ENCODE measurements around the gene MANF. TPM values are rescaled to one million over a fixed set of nuclear protein-coding genes. Genes with fewer than 3 reads are reported as not detected.

The MANF gene
- total and polyA plus RNA-seq, 2 experiments from 2014 or later = 48.7 to 92.7 TPM

- Histone ChIP-seq H3K4me2 (no peak overlapping the region), H3K27ac (ENCODE audit: low read depth) (peak overlapping the region; percentile 43; the same call in 1 of the 2 replicates), H3F3A (replicated peaks; ENCODE audit: low read depth) (no peaks in the 10 kb centered on the region), H3K9me2 (ENCODE audit: insufficient read depth) (no peaks in the 10 kb centered on the region), H3K4me1 (ENCODE audit: insufficient read depth) (no peaks in the 10 kb centered on the region), H3K79me2 (replicated peaks; ENCODE audit: insufficient read depth) (no peaks in the 10 kb centered on the region), H2AFZ (no peak overlapping the region), H3K27me3 (ENCODE audit: insufficient read depth) (no peaks in the 10 kb centered on the region), H3K4me3 (no peak overlapping the region), H3K36me3 (ENCODE audit: insufficient read depth) (no peaks in the 10 kb centered on the region), H4K20me1 (replicated peaks; ENCODE audit: insufficient read depth) (no peaks in the 10 kb centered on the region)
- DNase-seq (ENCODE audit: low spot score) = peak; percentile 33
- peak; percentile 40 for ATAC-seq
- no peak for TF ChIP-seq EZH2phosphoT487 (IDR thresholded peaks at IDR 0.05; ENCODE audit: unreplicated experiment)
- no peak for TF ChIP-seq REST (IDR thresholded peaks at IDR 0.05; ENCODE audit: unreplicated experiment)
- TF ChIP-seq ZNF462 (CRISPR knock-in tag; IDR thresholded peaks at IDR 0.05) = no peak
- TF ChIP-seq NANOG (IDR thresholded peaks at IDR 0.05; ENCODE audit: borderline replicate concordance) = no peak
- no peak for TF ChIP-seq POLR2AphosphoS5 (IDR thresholded peaks at IDR 0.05; ENCODE audit: low read depth)
- no peak for TF ChIP-seq CREB1 (CRISPR knock-in tag; IDR thresholded peaks at IDR 0.05; ENCODE audit: low read depth)
- no peak for TF ChIP-seq ZNF114 (CRISPR knock-in tag; IDR thresholded peaks at IDR 0.05)
- TF ChIP-seq CTCF (conservative IDR thresholded peaks at IDR 0.05; ENCODE audit: low read depth in 2 of 2) = no peak
- no peak for TF ChIP-seq ETS1 (IDR thresholded peaks at IDR 0.05)
- TF ChIP-seq EZH2 (IDR thresholded peaks at IDR 0.05; ENCODE audit: low read depth, unreplicated experiment) = no peak
- TF ChIP-seq ZNF331 (CRISPR knock-in tag; IDR thresholded peaks at IDR 0.05; ENCODE audit: low read depth) = no peak
- TF ChIP-seq JUNB (IDR thresholded peaks at IDR 0.05; ENCODE audit: unreplicated experiment) = no peak
- no peak for TF ChIP-seq STAT1 (IDR thresholded peaks at IDR 0.05; ENCODE audit: unreplicated experiment)
- Mint-ChIP-seq H3K4me3 (no peak overlapping the region), H3K36me3 (ENCODE audit: low read depth) (no peaks in the 10 kb centered on the region; the same call in 2 of the 3 replicates), H3K9me3 (no peaks in the 10 kb centered on the region), H3K27me3 (ENCODE audit: insufficient read depth, low read depth, poor library complexity) (peaks cover 8% of the 10 kb centered on the region), H3K27ac (no peak overlapping the region; the same call in 1 of the 2 replicates), H3K4me1 (peaks cover 11% of the 10 kb centered on the region)
Measured at GRCh38 chr3:51340013-51340829, 44.9 kb upstream of the MANF start.

All from GM23338 (cell line).